Stimulated activated CD4-positive, alpha-beta T cell treated with anti-CD3 and anti-CD28 coated beads, Interleukin-2, amount 100 ng/mL, for 24 hours (primary cell): ENCODE measurements around the gene PRR23A.

Source experiments
- DNase-seq, 2 donors: peaks; one replicate each; pipeline ENCODE4 v3.0.0-alpha.2; 2020

PRR23A gene

DNA sequence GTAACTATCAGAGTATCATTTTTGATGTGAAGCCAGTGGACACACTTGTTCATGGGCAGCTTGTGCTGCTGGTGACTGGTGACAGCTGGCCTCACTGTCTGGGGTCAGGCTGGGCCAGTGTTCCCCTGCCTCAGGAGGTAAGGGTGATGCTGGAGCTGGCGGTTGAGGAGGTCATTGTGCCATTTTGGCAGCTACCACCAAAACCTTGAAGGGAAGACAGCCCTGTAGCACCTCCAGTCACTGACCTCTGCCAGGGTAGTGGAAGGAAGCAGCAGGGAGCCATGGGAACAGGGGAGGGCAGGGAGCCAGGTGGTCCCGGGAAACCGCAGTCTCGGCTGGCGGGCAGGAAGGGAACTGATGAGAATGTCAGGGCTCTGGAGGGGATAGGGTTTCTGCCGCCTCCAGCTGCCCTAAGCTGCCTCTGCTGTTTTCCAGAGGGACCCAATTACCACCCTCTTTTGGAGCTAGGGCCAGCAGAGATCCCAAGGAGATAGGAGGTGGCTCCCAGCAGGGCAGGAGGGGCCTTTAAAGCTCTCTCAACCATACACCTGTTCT, 34.2 kb downstream of the PRR23A start:
- DNase-seq: no peak

DNA sequence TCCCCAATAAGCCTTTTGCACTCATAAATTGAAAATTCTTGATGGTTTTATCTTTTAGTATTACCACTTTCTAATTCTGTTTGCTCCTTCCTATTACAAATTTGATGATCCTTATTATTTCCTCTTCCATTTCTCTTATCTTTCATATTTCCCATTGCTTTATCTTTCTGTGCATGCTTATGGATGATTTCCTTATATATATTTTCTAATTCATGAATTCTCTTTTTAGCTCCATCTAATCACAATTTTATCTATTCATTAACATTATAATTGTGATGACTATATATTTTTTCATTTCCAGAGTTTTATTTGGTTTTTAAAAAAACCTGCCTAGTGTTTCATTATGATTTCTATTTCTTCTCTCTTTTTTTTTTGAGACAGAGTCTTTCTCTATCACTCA, 41.1 kb downstream of the PRR23A start:
- DNase-seq: no peak

DNA sequence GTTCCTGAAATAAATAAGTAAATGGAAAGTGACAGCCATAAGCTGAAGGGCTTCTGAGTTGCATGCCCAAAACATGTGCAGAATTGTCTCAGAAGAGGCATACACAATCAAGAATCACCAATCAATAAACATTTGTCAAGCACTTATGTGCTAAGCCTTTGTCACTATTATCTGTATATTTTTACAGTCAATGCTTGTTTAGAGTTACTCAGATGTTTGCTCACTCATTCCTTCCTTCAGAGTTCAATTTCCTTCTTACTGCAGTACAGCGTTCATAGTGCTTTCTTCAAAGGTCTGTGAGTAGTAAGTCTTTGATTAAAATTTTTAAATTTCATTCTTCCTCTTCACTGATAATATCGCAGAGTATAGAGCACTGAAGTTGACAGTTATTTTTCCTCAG, 41.8 kb downstream of the PRR23A start:
- no peak for DNase-seq

GRCh38 chr3:138962854-138963560, 43.1 kb downstream of the PRR23A start:
- no peak for DNase-seq

GRCh38 chr3:138960417-138960852, 45.6 kb downstream of the PRR23A start:
- no peak for DNase-seq
